ENCODE results near the gene CYLC1.
A peak's percentile ranks its signal among the peaks of the same experiment; 100 is the strongest.

The CYLC1 gene, protein sequence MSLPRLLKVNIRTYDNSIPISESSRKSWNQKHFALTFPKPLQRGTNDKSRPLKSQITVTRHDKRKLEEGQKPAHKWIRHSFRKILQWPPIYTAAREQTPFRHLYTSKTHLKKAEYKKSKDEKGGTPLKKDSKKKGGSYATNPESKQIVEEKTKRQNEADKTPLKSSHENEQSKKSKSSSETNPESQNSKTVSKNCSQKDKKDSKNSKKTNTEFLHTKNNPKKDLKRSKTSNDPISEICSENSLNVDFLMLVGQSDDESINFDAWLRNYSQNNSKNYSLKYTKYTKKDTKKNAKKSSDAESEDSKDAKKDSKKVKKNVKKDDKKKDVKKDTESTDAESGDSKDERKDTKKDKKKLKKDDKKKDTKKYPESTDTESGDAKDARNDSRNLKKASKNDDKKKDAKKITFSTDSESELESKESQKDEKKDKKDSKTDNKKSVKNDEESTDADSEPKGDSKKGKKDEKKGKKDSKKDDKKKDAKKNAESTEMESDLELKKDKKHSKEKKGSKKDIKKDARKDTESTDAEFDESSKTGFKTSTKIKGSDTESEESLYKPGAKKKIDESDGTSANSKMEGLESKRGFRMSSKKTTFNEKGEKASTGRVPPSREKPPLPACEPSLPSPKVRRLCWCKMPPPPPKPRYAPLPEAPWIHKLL

DNA sequence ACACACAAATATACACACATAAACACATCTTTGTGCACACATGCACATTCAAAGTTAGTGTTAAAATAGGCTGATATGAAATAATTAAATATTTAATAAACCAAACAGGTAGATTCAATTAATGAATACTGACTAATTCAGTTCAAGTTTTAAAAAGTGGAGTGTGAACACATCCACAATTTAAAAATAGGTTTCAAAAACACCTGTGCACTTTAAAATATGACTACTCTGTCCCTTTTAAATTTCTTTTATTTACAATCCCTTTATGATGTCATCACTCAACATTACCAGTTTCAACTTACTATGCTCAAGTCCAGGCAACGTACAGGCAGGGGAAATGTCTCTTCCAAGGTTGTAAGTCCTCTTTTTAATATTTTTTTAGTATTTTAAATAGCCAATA is at the start of gene CYLC1:
Gene CYLC1, plus strand, starts transcription at position 301 of the 400 bp plus-strand sequence. Its CDS starts 37 bp downstream, at position 338.
- DNase-seq (ENCODE audit: low spot score) = no peak

DNA sequence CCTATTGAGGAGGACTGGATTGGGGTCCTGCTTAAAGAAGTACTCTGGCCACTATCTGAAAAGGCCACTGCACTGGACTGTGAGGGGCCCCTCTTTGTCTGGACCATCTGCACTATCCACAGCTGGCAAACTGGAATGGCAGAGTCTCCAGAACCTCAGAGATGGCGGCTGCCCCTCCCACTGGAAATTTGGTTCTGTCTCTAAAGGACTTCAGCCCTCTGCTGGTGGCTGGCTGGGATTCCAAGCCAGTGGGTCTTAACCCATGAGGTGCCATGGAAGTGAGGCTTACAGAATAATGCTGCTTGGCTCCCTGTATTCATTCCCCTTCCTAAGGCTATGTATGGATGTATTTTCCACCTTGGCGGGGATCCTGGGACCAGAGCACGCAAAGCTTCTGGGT is 41.6 kb upstream of the CYLC1 start:
- no peak for DNase-seq (ENCODE audit: low spot score)

DNA sequence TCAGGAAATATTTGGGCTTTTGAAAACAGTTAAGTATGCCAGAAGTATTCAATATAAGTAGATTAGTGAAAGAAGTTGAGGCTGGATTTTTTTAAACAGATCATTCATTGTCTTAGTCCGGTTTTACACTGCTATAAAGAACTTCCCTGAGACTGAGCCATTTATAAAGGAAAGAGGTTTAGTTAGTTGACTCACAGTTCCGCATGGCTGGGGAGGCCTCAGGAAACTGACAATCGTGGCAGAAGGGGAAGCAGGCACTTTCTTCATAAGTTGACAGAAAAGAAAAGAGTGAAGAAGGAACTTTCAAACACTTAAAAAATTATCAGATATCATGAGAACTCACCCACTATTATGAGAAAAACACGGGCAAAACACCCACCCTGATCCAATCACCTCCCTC is 31.1 kb upstream of the CYLC1 start:
- DNase-seq (ENCODE audit: low spot score) = no peak

DNA sequence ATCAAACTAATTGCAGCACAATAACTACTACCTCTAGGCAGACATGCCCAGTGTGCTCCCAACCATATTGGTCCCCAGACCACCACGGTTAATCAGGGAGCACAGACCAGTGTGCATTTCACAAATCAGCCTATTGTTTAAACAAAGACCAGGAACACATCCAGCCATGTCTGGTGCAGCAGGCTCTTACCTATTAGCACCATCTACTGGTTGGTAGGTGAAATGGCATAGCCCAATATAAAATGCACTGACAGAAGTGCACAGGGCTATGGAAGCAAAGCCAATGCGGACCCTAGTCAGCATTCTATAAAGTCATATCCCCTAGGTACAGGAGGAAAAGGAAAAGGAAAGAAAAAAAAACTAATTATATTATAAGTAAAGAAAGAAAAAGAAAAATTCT is 15.5 kb upstream of the CYLC1 start:
- DNase-seq (ENCODE audit: low spot score) = peak; percentile 33

DNA sequence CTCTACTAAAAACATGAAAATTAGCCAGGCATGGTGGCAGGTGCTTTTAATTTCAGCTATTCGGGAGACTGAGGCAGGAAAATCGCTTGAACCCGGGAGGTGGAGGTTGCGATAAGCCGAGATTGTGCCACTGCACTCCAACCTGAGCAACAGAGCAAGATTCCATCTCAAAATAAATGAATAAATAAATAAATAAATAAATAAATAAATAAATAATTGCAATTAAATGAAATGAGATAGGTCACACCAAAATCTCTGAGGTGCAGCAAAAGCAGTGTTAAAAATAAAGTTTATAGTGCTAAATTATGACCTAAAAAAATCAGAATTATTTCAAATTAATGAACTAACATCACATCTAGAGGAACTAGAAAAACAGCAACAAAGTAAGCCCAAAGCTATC is 13.6 kb upstream of the CYLC1 start:
- no peak for DNase-seq (ENCODE audit: low spot score)

DNA sequence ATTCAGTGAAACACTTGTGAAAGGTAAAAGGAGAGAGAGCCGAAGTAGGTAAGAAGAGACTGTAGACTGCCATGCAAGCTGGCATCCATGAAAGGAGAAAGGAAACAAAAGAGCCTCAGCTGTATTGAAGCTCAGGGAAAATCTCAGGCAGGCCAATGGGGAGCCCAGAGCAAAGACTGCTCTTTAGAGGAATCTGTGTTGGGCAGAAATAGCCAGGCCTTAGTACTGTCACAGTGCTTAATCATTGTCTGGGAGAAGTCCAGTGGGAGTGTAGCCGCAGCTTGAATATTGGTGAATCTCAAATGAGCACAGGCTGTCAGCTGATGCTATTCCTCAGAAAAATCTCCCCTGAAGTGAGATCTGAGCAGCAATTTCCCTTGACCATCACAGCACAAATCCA is 27.6 kb downstream of the CYLC1 start:
- DNase-seq (ENCODE audit: low spot score) = no peak

DNA sequence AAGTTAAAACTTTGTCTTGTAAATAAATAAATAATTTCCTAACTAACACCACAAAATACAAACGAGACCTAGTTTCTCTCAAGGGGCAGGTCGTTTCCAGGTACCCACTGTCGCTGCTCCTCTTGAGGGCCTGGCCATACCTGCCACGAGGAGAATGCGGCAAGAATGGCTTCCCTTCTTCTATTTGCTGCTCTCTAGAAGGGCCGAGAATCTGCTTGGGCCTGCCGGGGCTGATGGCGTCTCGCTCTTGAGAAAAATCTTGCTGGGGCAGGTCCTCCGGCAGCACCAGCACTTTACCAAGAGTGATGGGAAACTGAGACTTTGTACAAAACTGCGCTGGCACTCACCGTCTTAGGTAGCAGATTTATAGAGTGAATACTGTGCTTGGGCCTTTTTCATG is 31.5 kb downstream of the CYLC1 start:
- no peak for DNase-seq (ENCODE audit: low spot score)

DNA sequence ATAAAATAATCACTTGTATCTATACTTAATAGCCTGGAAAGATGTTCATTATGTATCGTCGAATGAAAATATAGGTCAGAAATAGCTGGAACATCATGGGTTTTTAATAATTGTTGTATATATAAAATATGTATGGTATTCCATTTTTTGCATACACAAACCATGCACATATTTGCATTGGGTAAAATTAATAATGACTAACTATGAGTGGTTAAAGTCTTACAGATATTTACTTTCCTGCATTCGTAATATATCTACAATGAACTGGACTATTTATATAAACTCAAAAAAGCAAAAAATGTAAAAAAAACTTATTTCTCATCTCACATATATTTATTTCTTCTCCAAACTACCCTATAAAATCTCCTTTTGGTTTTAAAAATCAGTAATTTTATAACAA is 46.0 kb downstream of the CYLC1 start:
- no peak for DNase-seq (ENCODE audit: low spot score)

DNA sequence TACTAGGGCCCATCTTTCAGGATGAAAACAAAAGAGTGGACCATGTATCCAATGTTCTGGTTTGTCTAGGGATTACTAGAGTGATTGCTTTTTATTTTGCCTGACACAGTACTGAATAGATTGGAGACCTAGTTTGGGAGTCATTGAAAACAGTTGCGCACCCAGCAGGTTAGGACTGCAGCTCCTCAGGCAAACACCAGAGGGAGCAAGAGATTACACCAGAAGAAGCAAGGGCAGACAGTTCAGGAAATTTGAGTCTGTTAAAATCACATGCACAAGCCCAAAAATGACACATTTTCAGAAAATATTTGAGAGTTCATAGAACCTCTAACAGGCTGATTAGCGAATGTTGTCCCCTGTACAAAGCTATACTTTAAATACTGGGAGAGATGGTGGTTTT is 55.6 kb downstream of the CYLC1 start:
- no peak for DNase-seq (ENCODE audit: low spot score)

DNA sequence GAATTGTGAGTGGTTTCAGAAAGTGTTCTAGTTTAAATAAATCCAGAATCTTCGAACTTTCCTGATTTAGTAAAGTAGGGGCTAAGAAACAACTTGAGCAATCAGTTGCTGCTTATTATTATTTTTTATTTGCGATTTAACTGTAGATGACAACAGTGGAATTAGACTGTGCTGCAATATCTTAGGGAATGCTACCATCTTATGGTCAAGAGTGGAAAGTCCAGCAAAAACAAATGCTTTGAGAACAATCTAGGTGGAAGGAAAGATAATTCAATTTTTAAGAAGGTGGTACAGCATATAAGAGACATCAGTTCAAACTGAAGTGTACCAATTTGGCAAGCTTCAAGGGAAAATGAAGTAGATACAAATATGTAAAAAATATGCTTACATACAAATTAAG is 73.3 kb downstream of the CYLC1 start:
- peak; percentile 1 for DNase-seq (ENCODE audit: low spot score)
